Parietal lobe (tissue), 1 donor: ENCODE measurements around the gene POPDC3. TPM values are rescaled to one million over a fixed set of nuclear protein-coding genes. Genes with fewer than 3 reads are reported as not detected.

ENCODE experiments used
- total RNA-seq: library from RNA; depleted of rRNA; stranded (reverse); fragments of >200 nt; gene quantifications from one replicate; pipeline ENCODE4 v1.2.3, GENCODE V29; 2014

Gene POPDC3, protein sequence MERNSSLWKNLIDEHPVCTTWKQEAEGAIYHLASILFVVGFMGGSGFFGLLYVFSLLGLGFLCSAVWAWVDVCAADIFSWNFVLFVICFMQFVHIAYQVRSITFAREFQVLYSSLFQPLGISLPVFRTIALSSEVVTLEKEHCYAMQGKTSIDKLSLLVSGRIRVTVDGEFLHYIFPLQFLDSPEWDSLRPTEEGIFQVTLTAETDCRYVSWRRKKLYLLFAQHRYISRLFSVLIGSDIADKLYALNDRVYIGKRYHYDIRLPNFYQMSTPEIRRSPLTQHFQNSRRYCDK
- 0.94 TPM for total RNA-seq

DNA sequence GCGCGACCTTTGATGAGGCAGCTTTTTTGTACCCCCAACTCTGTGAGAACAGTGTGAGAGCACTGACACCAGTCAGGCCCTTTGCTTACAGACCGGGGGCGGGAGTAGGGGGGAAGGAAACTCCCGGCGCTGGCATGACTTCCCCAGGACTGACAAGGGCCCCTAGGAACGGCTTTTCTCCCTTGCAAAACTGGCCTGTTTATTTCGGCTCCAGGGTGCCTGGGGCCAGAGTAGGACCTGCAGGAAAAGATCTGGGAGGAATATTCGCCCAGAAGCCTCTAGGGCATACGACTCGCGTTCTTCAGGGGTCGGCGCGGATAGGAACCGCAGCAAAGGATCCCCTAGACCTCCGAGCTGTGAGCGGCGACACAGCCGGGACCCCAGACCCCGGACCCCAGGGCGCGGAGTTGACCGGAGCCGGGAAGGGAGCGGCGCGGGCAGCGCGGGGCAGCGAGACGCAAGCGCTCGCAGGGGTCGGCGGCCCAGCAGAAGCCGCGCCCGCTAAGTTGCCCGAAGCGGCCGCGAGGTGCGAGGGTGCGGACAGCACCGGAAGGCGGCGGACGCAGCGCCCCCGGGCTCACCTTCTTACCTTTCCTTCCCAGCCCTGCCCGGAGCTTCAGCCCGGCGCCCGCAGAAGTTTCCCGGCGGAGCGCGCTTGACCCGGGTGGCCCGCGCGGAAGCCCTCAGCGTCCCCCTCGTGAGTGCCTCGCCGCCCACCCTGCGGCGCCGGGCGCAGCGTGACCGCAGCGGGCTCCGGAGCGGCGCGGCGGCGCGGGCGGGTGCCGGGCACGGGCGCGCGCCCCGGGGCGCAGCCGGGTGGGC lies at the start of gene POPDC3:
Gene POPDC3 (minus strand): TSS at position 771 of the 822 bp plus-strand sequence. CDS start 18,105 bp downstream, outside the sequence.

Other genes starting within 250 kb of the POPDC3 start
- gene LIN28B, start 222.9 kb downstream of the POPDC3 start, total RNA-seq: 0.63 TPM
- 43.8 TPM for gene PREP, start 223.1 kb upstream of the POPDC3 start, total RNA-seq